Keratinocyte (primary cell): ENCODE measurements around the gene ZNF681. TPM values are rescaled to one million over a fixed set of nuclear protein-coding genes. Genes with fewer than 3 reads are reported as not detected.

Experiments
- DNase-seq: peaks from one replicate; pipeline ENCODE4 v3.0.0-alpha.2; 2011; ENCODE audit warnings: low read depth, missing footprints, low spot score
- FAIRE-seq: peaks from 2 replicates; lab custom pipeline; 2011; peaks lifted over from hg19 to GRCh38; lab: Jason Lieb, UNC
- H2AFZ ChIP-seq: 2 replicates; pipeline ENCODE4 v1.6.0; 2012; ENCODE audit warnings: low read length, control low read depth, inconsistent platforms; ENCODE audit not compliant: control insufficient read depth
- H3K27ac ChIP-seq: 2 replicates; pipeline ENCODE4 v1.5.1; 2011; ENCODE audit warnings: low read length; ENCODE audit not compliant: control insufficient read depth, insufficient read depth
- H3K27me3 ChIP-seq: 3 replicates; pipeline ENCODE4 v1.6.0; 2011; ENCODE audit warnings: low read length; ENCODE audit not compliant: control insufficient read depth, insufficient read depth; ENCODE audit errors: extremely low read depth
- H3K36me3 ChIP-seq, 2 experiments: 2 replicates in 1 of 2; 3 replicates in 1 of 2; pipeline ENCODE4 v1.5.1; 2011; ENCODE audit warnings: low read length in 2 of 2, mild to moderate bottlenecking in 1 of 2; ENCODE audit not compliant: control insufficient read depth in 2 of 2, insufficient read depth in 2 of 2; ENCODE audit errors: extremely low read depth in 1 of 2
- H3K4me1 ChIP-seq: 3 replicates; pipeline ENCODE4 v1.5.1; 2011; ENCODE audit warnings: low read length; ENCODE audit not compliant: control insufficient read depth, insufficient read depth; ENCODE audit errors: extremely low read depth
- H3K4me2 ChIP-seq: 3 replicates; pipeline ENCODE4 v1.6.0; 2011; ENCODE audit warnings: low read depth, low read length; ENCODE audit not compliant: control insufficient read depth, insufficient read depth; ENCODE audit errors: extremely low read depth
- H3K4me3 ChIP-seq, 3 experiments: fragments of 200-600 bp in 1 of 3; sonication (generic) in 1 of 3; 2 replicates in 2 of 3; 3 replicates in 1 of 3; pipeline ENCODE4 v1.5.1; 2011 to 2016; ENCODE audit warnings: low read length in 3 of 3, mild to moderate bottlenecking in 3 of 3, control low read depth in 2 of 3, inconsistent platforms in 1 of 3, low read depth in 1 of 3, mixed read lengths in 1 of 3, mixed run types in 1 of 3, moderate library complexity in 1 of 3; ENCODE audit not compliant: control insufficient read depth in 2 of 3, insufficient read depth in 2 of 3; ENCODE audit errors: extremely low read depth in 1 of 3
- H3K79me2 ChIP-seq: 2 replicates; pipeline ENCODE4 v1.6.0; 2012; ENCODE audit warnings: low read length; ENCODE audit not compliant: control insufficient read depth, insufficient read depth
- H3K9ac ChIP-seq: 3 replicates; pipeline ENCODE4 v1.6.0; 2011; ENCODE audit warnings: low read length; ENCODE audit not compliant: control insufficient read depth, insufficient read depth; ENCODE audit errors: extremely low read depth
- H3K9me1 ChIP-seq: 3 replicates; pipeline ENCODE4 v1.6.0; 2011; ENCODE audit warnings: low read length; ENCODE audit not compliant: control insufficient read depth, insufficient read depth; ENCODE audit errors: extremely low read depth
- H3K9me3 ChIP-seq: 2 replicates; pipeline ENCODE4 v1.5.1; 2012; ENCODE audit warnings: low read depth, low read length; ENCODE audit not compliant: control insufficient read depth
- H4K20me1 ChIP-seq: 3 replicates; pipeline ENCODE4 v1.6.0; 2011; ENCODE audit warnings: low read length; ENCODE audit not compliant: control insufficient read depth, insufficient read depth; ENCODE audit errors: extremely low read depth
- CTCF ChIP-seq, 3 experiments: IDR thresholded peaks in 1 of 3; conservative IDR thresholded peaks in 1 of 3; optimal IDR thresholded peaks in 1 of 3; 2 replicates in 2 of 3; 3 replicates in 1 of 3; pipeline versions ENCODE3 to v1.5.1; 2011; ENCODE audit warnings: low read length in 3 of 3, mild to moderate bottlenecking in 3 of 3, moderate library complexity in 2 of 3, control low read depth in 1 of 3, inconsistent platforms in 1 of 3; ENCODE audit not compliant: insufficient read depth in 2 of 3; ENCODE audit errors: extremely low read depth in 1 of 3
- EZH2 ChIP-seq: IDR thresholded peaks from one replicate; pipeline ENCODE4 v1.6.1; 2012; ENCODE audit warnings: inconsistent platforms, mild to moderate bottlenecking, low read length, moderate library complexity
- dilution Hi-C: fragments of 300-500 bp; cut with MboI; formaldehyde crosslinking; loops from one replicate; pipeline ENCODE4 v1.7.0; 2020; ENCODE audit warnings: low sequenced_read_pairs; ENCODE audit not compliant: extremely low pct_ligation_motif_present
- polyA plus RNA-seq, 5 experiments: library from polyadenylated mRNA; depleted of rRNA in 3 of 5; stranded (reverse) in 3 of 5; stranded (forward) in 1 of 5; unstranded in 1 of 5; fragments of >200 nt; gene quantifications; 1 replicate in 1 of 5; 2 replicates in 3 of 5; 3 replicates in 1 of 5; pipeline versions ENCODE4 v1.2.1 to v1.2.3, GENCODE V29; 2011 to 2012; ENCODE audit warnings: missing spikeins in 2 of 5, low read depth in 1 of 5, low replicate concordance in 1 of 5

Gene ZNF681
- polyA plus RNA-seq, 1 donor (not counting 4 experiments of a cell fraction or from before 2014, with no cell fraction given): 1.4 TPM

GRCh38 chr19:23784274-23784673, 25.6 kb upstream of the ZNF681 start:
- H3K79me2 ChIP-seq: no peaks in the 10 kb centered on the region
- H2AFZ ChIP-seq: no peak overlapping the region
- peaks cover 3% of the 10 kb centered on the region for H3K9me3 ChIP-seq
- H3K27ac ChIP-seq: no peak overlapping the region
- H3K4me2 ChIP-seq: no peak overlapping the region
- H3K27me3 ChIP-seq: no peaks in the 10 kb centered on the region
- H3K9ac ChIP-seq: no peak overlapping the region
- H3K4me1 ChIP-seq: no peaks in the 10 kb centered on the region
- no peaks in the 10 kb centered on the region for H4K20me1 ChIP-seq
- H3K4me3 ChIP-seq: no peak overlapping the region
- FAIRE-seq (no peak), DNase-seq (no peak)
- H3K36me3 ChIP-seq: peaks cover 0 to 1% of the 10 kb centered on the region in 2 experiments
- TF ChIP-seq EZH2 (no peak), CTCF (optimal IDR thresholded peaks at IDR 0.05 in 1 of 3, IDR thresholded peaks at IDR 0.05 in 1 of 3, conservative IDR thresholded peaks at IDR 0.05 in 1 of 3; ENCODE audit: extremely low read depth in 1 of 3, insufficient read depth in 2 of 3, low read length in 3 of 3) (no peak)
- dilution Hi-C loops: no loop called here
- no peaks in the 10 kb centered on the region for H3K9me1 ChIP-seq

GRCh38 chr19:23783636-23784035, 24.9 kb upstream of the ZNF681 start:
- Histone ChIP-seq H4K20me1 (no peaks in the 10 kb centered on the region), H3K4me3 (no peak overlapping the region), H3K9ac (no peak overlapping the region), H3K9me1 (no peaks in the 10 kb centered on the region), H3K79me2 (no peaks in the 10 kb centered on the region), H3K9me3 (peaks cover 3% of the 10 kb centered on the region), H3K4me1 (no peaks in the 10 kb centered on the region), H3K4me2 (no peak overlapping the region), H3K36me3 (peaks cover 0 to 1% of the 10 kb centered on the region in 2 experiments), H3K27me3 (no peaks in the 10 kb centered on the region), H2AFZ (no peak overlapping the region), H3K27ac (no peak overlapping the region)
- dilution Hi-C loops: no loop called here
- DNase-seq (no peak), FAIRE-seq (no peak)
- TF ChIP-seq CTCF (optimal IDR thresholded peaks at IDR 0.05 in 1 of 3, IDR thresholded peaks at IDR 0.05 in 1 of 3, conservative IDR thresholded peaks at IDR 0.05 in 1 of 3; ENCODE audit: extremely low read depth in 1 of 3, insufficient read depth in 2 of 3, low read length in 3 of 3): no peak
- TF ChIP-seq EZH2: no peak
